Activated CD8-positive, alpha-beta memory T cell treated with anti-CD3 and anti-CD28 coated beads, Interleukin-2, amount 50 U/mL, for 48 hours (primary cell): Measurements from ENCODE around the gene PRKCA.
"Not testable (repeated sequence)": the region's sequence is repeated elsewhere in the genome, so short reads cannot be mapped to it uniquely, and the experiment has no call there.

Experiments
- DNase-seq: peaks from one replicate; pipeline ENCODE4 v3.0.0-alpha.2; 2020

The PRKCA gene

DNA sequence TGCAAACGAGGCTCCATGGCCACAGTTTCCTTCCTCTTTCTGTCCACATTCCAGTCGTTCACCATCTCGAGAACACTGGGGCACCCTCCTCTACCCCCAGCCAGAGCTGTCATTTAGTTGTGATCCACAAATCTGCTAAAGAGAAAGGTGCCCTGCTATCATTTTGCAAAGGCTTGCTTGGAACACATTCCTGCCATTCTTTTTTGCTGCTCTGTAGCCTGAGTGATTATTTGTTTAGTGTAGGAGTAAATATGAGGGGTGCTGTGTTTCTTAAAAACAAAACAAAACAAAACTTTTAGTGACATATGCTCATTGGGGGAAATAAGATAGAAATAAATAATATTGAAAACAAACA is 166.7 kb downstream of the PRKCA start:
- no peak for DNase-seq

DNA sequence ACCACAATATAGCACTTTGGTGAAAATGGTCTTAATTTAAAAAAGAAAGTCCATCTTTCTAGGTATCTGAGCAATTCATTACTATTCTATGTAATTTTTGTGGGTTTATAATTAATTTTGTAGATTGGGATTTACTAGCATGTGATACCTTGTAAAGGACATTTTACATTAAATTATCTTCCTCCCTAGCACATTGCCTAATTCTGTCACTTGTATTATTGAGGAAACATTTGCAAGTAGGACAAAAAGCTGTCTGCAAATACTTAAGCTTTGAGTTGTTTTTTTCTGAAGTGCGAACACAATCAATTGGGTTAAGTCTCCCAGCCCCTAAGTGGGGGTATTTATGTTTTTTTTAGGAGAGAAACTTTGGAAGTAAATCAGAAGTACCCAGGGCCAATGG is 167.0 kb downstream of the PRKCA start:
- no peak for DNase-seq

DNA sequence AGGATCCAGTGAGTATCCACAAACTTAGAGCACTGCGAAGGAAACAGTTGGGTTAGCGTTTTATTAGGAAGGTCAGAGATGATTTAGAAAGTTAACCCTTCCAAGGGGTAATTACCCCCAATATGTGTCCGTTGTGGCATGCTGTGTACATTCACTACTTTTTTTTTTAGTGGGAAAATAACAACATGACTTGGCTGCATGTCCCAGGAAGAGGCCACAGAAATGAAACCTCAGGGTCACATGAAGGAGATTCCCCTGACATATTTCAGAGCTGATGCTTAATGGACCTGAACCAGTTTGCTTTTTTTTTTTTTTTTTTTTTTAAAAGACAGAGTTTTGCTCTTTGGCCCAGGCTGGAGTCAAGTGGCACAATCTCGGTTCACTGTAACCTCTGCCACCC is 167.5 kb downstream of the PRKCA start:
- DNase-seq: no peak

DNA sequence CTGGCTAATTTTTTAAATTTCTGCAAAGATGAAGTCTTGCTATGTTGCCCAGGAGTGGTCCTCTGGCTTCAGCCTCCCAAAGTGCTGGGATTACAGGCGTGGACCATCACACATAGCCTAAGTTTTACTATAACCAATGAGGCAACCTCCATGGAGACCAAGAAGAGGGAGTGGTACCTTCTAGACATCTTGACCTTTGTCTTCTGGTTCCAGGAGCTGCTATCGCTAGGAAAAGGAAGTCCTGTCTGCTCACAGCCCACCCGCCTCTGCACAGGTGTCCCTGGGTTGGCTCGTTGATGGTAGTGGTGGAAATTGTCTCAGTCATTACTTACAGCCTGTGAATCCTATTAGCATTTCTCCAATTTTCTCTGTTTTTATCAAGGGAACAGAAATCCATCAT is 169.7 kb downstream of the PRKCA start:
- DNase-seq: no peak

DNA sequence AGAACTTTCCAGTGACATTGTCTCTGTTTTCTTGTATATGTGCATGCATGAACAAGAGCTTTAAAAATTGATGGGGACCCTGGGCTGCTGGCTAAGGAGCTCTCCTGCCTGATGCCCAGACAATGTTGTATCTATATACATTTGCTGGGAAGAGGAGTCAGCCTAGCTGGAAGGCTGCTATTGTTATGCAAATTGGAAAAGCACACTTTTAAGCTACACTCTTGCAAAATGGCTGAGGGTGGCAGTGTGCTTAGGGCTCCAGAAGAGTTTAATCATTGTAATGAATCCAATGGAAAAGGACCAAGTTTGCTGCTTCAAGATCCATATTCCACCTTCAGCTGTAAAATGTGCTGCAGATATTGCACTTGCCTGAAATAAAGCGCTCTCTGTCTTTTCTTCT is 171.8 kb downstream of the PRKCA start:
- no peak for DNase-seq

DNA sequence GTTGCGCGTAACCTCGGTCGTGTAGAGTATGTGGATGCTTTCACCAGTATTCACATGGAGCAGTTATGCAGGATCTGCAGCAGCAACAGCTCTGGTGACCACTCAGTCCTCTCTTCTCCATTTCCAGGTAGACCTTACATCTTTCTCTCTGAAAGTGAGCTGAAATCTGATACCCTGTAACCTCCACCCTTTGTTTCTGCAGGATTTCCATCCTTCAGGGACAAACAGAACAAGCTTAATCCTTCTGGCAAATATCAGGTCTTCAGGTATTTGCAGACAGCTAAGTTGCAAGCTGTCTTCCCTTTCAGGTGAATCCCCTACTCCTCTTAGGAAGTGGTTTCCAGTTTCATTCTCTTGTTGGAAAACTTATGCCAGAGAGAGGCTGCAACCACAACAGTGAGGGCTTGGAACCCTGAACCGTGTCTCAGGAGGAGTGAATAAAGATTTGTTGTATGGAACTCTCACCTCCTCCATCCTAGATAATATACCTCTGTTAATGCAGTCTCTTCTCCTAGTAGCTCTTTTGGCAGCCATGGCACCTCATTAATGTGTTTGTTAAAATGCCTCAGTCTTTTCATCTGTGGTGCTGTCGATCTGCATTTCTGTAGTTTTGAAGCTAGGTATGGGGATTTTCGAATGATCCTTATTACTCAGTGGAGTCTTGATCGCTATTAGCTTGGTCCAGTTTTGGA is 172.5 kb downstream of the PRKCA start:
- no peak for DNase-seq

DNA sequence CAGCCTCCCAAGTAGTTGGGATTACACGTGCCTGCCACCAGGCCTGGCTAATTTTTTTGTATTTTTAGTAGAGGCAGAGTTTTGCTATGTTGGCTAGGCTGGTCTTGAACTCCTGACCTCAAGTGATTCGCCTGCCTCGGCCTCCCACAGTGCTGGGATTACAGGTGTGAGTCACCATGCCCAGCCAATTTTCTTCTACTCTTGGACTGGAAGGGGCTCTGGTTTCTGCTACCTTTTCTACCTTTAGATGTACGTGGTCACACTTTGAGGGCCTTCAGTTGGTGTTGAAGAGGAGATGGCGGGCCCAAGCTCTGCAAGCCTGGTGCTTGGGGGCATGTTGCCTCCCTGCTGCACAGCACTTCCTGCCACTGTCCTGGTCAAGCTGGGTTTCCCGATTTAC is 173.6 kb downstream of the PRKCA start:
- no peak for DNase-seq

DNA sequence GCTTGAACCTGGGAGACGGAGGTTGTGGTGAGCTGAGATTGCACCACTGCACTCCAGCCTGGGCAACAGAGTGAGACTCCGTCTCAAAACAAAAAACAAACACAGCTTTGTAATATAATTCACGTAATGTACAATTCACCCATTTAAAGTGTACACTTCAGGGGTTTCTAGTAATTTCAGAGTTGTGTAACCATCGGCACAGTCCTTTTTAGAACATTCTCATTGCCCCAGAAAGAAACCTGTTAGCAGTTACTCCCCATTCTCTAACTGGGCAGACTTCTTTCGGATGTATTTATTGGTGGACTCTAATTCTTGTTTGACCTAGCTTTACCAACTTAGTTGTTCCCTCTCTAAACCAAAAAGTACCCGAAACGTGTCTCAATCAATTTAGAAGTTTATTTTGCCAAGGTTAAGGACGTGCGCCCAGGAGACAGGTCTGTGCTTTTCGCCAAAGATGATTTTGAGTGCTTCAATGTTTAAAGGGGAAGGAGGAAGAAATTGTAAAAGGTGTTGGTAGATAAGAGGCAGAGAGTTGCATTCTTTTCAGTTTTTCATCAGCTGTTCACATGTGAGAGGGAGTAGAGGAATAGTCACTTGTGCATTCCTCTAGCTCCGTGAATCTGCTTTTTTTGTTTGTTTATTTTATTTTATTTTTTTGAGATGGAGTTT is 175.3 kb downstream of the PRKCA start:
- no peak for DNase-seq

DNA sequence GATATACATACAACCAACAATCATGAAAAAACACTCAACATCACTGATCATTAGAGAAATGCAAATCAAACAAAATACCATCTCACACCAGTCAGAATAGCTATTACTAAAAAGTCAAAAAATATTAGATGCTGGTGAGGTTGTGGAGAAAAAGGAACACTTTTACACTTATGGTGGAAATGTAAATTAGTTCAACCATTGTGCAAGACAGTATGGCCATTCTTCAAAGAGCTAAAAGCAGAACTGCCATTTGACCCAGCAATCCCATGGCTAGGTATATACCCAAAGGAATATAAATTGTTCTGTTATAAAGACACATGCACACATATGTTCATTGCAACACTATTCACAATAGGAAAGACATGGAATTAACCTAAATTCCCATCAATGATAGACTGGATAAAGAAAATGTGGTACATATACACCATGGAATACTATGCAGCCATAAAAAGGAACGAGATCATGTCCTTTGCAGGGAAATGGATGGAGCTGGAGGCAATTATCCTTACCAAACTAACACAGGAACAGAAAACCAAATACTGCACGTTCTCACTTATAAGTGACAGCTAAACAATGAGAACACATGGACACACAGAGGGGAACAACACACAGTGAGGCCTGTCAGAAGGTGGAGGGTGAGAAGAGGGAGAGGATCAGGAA is 176.9 kb downstream of the PRKCA start:
- not testable (repeated sequence) for DNase-seq

DNA sequence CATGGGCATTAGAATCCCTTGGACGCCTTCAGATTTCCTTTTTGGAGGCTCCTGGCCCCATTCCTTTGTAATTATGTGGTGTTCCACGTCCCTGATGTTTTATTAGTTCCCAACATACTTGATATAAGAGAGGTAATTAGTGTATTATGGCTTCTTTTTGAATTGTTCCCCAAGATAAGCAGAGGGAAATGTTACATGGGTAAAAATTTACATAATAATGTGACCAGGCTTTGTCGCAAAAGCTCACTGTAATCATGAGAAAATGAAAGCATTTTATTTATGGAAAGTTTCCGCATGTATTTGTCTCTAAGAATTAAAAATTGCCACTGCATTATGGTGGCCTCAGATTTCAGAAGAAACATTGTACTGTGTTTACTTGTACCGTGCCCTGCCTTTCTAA is 177.8 kb downstream of the PRKCA start:
- no peak for DNase-seq

DNA sequence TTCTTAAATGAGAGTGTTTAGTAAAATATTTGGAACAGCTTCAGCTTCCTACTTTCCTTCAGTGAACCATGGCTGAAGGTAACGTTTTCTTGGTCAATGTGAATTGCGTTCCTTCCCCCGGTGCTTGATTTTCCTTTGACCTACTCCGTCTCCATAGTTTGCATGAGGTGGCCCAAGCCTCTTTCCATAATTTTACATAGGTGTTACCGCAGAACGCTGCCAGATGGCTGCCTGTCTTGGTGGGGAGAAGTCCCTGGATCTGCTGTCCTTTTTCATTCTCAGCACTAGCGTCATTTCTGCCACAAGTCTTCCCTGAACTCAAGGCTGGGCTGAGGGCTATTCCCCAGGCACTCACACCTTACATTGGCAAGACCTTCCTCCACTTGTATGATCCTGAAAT is 178.4 kb downstream of the PRKCA start:
- DNase-seq: no peak

DNA sequence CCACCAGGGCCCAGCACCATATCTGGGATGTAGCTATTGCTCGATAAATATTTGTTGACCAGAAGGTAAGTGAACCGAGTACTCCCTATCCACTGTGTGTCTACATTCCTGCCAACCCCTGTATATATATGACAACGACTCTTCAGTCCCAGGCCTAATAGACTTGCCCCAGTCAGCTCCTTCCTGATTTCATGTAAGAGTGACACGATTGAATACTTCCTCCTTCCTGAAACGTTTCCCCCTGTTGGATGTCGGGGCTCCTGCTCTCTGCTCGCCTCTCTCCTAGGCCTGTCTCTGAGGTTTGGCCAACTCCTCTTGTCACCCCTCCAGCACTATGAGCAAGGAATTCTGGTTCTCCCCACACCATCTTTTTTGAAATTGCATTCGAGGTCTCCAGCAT is 178.9 kb downstream of the PRKCA start:
- DNase-seq: no peak

DNA sequence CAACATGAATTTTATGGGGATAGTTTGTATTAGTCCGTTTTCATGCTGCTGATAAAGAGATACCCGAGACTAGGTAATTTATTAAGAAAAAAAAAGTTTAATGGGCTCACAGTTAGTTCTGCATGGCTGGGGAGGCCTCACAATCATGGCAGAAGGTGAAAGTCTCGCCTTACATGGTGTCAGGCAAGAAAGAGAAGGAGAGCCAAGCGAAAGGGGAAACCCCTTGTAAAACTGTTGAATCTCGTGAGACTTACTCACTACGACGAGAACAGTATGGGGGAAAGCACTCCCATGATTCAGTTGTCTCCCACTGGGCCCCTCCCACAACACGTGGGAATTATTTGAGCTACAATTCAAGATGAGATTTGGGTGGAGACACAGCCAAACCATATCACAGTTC is 181.5 kb downstream of the PRKCA start:
- no peak for DNase-seq

DNA sequence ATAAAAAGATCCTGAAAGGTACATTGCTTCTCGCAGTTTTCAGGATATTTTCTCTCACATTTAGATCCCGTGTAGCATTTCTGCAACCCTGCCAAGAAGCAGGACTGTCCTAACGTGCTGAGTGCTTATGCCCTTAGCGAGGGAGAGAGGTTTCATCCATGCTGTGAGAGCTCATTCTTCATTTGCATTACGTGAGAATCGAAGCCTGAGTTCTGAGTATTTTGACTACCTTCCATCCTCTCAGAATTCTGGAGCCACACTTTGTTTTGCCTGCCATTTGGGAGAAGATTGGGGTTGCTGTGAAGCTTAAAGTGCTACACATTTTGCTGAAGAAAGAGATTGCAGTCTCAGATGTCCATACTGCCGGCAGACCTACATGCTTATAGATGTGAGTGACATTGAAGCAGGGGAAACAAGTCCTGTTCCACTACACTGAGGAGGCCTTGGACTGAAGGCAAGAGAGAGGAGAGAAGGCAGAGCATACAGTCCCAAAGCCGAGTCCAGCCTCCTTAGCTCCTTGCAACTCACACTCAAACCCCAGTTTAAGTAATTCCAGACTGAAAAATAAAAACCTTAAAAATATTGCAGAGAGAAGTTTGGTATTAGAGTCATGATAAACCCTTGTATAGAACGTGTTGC is 183.0 kb downstream of the PRKCA start:
- DNase-seq: no peak

DNA sequence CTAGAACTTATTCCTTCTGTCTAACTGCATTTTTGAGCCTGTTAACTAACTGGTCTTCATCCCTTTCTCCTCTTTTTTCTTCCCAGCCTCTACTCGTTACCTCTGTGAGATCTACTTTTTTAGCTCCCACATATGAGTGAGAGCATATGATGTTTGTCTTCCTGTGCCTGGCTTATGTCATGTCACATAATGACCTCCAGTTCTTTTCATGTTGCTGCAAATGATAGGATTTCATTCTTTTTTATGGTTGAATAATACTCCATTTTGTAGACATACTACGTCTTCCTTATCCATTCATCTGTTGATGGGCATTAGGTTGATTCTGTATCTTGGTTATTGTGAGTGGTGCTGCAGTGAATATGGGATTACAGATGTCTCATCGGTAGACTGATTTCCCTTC is 184.7 kb downstream of the PRKCA start:
- no peak for DNase-seq

DNA sequence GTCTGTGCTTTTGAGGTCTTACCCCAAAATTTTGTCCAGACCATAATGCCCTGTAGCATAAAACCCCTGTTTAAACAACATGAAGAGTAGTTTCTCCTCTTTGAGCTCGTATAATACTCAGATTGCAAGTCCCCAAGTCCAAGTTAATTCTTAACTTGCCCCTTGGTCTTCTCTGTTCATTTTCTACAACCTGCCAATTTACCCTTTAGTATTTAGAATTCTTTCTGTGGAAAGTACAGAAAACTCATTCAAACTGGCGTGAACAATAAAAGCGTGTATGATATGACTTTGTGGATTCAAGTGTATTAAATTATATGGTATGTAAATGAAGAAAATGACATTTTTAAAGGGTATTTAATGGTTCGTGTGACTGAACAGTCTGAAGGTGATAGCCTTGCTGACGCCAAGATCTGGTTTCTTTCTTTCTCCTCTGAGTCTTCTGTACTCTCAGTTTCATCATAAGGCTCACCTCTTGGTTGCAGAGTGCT is 185.6 kb downstream of the PRKCA start:
- no peak for DNase-seq

DNA sequence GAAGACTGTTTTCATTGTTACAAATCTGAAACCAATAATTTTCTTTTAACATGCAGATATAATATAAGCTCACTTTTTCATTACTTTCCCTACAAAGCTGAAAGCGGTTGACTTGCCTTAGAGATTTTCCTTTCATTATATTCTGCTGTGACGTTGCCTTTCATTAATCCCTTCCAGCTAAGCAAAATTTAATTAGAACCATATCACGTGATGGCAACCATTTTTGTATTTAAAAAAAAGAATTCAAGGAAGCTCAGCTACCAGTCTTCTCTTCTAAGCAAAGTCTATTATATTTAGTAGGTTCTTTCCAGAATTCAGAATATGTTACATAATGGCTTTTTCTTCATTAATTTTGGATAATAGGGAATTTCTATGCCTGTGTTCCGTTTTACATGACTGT is 186.5 kb downstream of the PRKCA start:
- DNase-seq: no peak

DNA sequence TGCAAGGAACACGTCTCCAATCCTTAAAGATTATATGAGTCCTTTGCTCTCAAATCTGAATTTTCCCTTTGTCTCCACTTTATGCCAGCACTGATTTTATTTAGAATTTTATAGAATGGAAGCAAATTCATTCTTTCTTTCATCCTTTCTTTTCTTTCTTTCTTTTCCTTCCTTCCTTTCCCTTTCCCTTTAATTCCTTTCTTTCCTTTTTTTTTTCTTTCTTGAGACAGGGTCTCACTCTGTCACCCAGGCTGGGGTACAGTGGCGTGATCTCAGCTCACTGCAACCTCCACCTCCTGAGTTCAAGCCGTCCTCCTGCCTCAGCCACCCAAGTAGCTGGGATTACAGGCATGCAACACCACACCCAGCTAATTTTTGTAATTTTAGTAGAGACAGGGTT is 187.2 kb downstream of the PRKCA start:
- not testable (repeated sequence) for DNase-seq

DNA sequence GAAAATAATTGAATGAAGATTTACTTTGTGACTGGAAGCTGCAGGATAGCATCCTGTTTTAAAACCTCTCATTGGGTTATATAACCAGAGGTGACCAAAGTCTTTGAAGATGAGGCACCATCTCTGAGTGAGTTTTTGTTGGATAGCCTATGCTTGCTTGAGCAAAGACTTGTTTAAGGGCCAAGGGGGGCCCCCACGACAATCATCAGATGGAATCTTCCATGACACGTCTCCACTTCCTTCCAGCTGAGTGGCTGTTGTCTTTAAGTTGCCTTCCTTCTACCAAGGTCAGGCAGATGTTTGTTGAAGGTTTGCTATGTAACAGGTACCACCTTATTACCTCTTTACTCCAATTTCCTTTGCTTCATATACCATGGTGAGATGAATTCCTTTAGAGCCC is 188.8 kb downstream of the PRKCA start:
- DNase-seq: no peak

DNA sequence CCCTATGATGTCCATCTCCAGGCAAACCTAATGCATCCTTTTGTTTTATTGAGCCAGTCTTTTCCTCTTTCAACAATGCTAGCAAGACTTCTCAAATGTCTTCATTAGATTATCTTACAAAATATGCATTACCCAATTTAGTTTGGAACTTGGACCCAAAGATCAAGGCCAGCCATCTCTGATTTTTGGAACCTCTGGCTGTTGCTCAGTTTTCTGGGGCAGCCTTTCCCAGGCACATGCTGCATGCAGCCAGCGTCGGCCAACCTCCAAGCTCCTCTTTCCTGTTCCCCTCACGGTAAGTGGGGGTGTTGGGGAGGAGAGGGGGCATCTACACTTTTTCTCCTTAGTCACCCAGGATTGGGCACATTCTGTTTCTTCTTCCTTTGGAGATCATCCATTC is 189.3 kb downstream of the PRKCA start:
- DNase-seq: no peak

DNA sequence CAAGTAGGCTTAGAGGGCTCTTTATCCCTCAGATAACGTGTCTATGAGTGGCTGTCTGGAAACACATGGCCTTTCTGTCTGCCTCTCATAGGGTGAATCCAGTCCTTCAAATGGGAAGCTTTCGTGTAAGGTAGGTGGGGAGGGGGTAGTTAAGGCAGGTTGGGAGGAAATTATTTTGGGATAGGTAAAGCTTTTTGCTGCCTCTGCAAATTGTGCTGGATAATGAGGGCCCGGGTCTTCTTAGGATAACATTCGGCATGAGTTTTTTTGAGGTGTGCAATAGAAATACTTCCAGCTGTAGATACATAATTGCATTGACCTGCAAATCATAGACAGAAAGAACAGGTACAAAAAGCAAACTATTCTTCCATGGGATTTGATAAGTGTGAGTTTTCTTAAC is 189.7 kb downstream of the PRKCA start:
- no peak for DNase-seq

DNA sequence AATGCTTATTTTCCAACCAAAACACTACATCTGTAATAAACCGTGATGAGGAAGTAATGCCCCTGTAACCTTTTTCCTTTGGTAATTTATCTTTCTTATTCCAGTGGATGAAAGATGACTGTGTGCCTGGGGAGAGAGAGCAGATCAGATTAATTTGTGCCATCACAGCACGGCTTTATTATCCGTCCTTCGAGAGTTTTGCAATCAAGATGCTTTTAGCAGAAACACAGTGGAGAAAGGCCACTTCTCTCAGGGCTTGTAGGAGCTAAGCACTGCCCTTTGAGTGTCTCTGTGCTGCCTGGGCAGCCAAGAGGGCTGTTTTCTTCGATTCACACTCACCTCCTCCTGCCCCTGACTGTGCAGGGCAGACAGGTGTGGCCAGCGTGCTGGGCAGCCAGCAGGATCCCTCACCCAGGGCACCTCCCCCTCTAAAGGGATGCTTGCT is 190.2 kb downstream of the PRKCA start:
- DNase-seq: no peak

DNA sequence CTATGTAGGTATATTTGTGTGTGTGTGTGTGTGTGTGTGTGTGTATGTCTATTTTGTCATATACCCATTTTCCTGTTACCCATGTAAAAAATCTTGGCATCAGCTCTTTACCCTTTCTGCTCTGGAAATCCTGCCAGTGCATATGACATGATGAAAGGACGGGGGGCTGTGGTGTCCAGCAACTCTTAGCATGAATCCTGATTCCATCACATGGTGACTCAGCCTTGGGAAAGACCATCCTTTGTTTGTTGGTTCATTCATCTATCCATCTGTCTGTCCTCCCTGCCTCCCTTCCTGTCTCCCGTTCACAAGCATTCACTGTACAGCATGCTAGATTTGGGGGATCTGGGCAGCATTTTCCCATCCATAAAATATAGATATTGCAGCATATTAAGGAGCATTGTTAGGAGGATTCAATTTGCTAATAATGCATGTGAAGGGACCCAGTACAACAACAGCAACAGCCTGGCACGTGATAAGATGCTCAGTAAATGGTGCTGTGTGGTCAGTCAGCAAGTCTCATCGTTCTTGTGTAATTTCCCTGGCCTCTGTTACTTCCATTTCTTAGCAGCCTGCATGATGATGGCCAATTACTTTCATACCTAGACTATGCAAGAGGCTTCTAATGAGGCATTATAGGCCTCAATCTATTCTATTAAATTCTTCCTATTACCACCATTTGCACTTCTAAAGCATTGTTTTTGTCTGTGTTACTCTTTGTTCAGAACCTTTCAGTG is 191.0 kb downstream of the PRKCA start:
- DNase-seq: no peak
